Stimulated activated CD8-positive, alpha-beta memory T cell treated with anti-CD3 and anti-CD28 coated beads, Interleukin-7, amount 100 ng/mL, for 48 hours (primary cell): Measurements from ENCODE around the gene FBRS.
"Not testable (repeated sequence)": the region's sequence is repeated elsewhere in the genome, so short reads cannot be mapped to it uniquely, and the experiment has no call there.

Experiments
- DNase-seq, 2 donors: peaks; one replicate each; pipeline ENCODE4 v3.0.0-alpha.2; 2020; ENCODE audit warnings: low read depth in 1 of 2; ENCODE audit errors: extremely low read depth in 1 of 2

Gene FBRS

GRCh38 chr16:30657866-30658730 lies at the start of gene FBRS:
Gene FBRS, plus strand, starts transcription at chr16:30658431. Its CDS starts 1,088 bp downstream, at chr16:30659519.
- peak; percentile 99 to 100 for DNase-seq

- peak in 1 of 2 donors; percentile 19 for DNase-seq
Measured at GRCh38 chr16:30609002-30609925, 49.0 kb upstream of the FBRS start.

- peak; percentile 83 to 89 for DNase-seq
Measured at GRCh38 chr16:30609926-30610839, 48.0 kb upstream of the FBRS start, which contains the start of gene ZNF689. Gene ZNF689, minus strand, starts transcription at chr16:30610389. Its CDS starts 348 bp downstream, at chr16:30610041.

GRCh38 chr16:30615358-30616091 lies 42.7 kb upstream of the FBRS start:
- peak; percentile 49 to 82 for DNase-seq

- DNase-seq, result no peak
Measured at GRCh38 chr16:30619202-30619601, 39.0 kb upstream of the FBRS start.

GRCh38 chr16:30619638-30620037 lies 38.6 kb upstream of the FBRS start:
- DNase-seq, result no peak

GRCh38 chr16:30620169-30620568 lies 38.1 kb upstream of the FBRS start:
- DNase-seq, result no peak

- no peak for DNase-seq
Measured at GRCh38 chr16:30621765-30622164, 36.5 kb upstream of the FBRS start.

GRCh38 chr16:30622455-30623032 lies 35.7 kb upstream of the FBRS start:
- DNase-seq, result no peak

GRCh38 chr16:30623536-30624283 lies 34.5 kb upstream of the FBRS start:
- DNase-seq, result no peak

GRCh38 chr16:30626236-30626635 lies 32.0 kb upstream of the FBRS start:
- DNase-seq, result no peak

GRCh38 chr16:30628628-30629540 lies 29.3 kb upstream of the FBRS start:
- peak; percentile 61 to 81 for DNase-seq

GRCh38 chr16:30632454-30632853 lies 25.8 kb upstream of the FBRS start:
- not testable (repeated sequence) for DNase-seq

GRCh38 chr16:30633526-30633925 lies 24.7 kb upstream of the FBRS start:
- DNase-seq, result no peak

GRCh38 chr16:30636599-30636998 lies 21.6 kb upstream of the FBRS start:
- no peak for DNase-seq

- not testable (repeated sequence) for DNase-seq
Measured at GRCh38 chr16:30637139-30637538, 21.1 kb upstream of the FBRS start.

- DNase-seq, result no peak
Measured at GRCh38 chr16:30637944-30638343, 20.3 kb upstream of the FBRS start.
